ENCODE measurements around the gene CLMP.

The CLMP gene

GRCh38 chr11:123190518-123190917 is 4.5 kb downstream of the CLMP start (continued):
- TF ChIP-seq, protein P1, sequence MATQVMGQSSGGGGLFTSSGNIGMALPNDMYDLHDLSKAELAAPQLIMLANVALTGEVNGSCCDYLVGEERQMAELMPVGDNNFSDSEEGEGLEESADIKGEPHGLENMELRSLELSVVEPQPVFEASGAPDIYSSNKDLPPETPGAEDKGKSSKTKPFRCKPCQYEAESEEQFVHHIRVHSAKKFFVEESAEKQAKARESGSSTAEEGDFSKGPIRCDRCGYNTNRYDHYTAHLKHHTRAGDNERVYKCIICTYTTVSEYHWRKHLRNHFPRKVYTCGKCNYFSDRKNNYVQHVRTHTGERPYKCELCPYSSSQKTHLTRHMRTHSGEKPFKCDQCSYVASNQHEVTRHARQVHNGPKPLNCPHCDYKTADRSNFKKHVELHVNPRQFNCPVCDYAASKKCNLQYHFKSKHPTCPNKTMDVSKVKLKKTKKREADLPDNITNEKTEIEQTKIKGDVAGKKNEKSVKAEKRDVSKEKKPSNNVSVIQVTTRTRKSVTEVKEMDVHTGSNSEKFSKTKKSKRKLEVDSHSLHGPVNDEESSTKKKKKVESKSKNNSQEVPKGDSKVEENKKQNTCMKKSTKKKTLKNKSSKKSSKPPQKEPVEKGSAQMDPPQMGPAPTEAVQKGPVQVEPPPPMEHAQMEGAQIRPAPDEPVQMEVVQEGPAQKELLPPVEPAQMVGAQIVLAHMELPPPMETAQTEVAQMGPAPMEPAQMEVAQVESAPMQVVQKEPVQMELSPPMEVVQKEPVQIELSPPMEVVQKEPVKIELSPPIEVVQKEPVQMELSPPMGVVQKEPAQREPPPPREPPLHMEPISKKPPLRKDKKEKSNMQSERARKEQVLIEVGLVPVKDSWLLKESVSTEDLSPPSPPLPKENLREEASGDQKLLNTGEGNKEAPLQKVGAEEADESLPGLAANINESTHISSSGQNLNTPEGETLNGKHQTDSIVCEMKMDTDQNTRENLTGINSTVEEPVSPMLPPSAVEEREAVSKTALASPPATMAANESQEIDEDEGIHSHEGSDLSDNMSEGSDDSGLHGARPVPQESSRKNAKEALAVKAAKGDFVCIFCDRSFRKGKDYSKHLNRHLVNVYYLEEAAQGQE (tag by site-specific recombination; IDR thresholded peaks at IDR 0.05), result no peak
- no peak for TF ChIP-seq ZNF837 (tag by site-specific recombination; IDR thresholded peaks at IDR 0.05)
- no peak for TF ChIP-seq ZNF23 (tag by site-specific recombination; IDR thresholded peaks at IDR 0.05; ENCODE audit: borderline replicate concordance)
- TF ChIP-seq ZNF530 (tag by site-specific recombination; IDR thresholded peaks at IDR 0.05; ENCODE audit: low read depth), result no peak
- TF ChIP-seq ZBTB8A (tag by site-specific recombination; IDR thresholded peaks at IDR 0.05), result no peak
- no peak for TF ChIP-seq ZNF626 (tag by site-specific recombination; IDR thresholded peaks at IDR 0.05)
- TF ChIP-seq ZNF155 (tag by site-specific recombination; IDR thresholded peaks at IDR 0.05), result no peak
- TF ChIP-seq, protein P2, sequence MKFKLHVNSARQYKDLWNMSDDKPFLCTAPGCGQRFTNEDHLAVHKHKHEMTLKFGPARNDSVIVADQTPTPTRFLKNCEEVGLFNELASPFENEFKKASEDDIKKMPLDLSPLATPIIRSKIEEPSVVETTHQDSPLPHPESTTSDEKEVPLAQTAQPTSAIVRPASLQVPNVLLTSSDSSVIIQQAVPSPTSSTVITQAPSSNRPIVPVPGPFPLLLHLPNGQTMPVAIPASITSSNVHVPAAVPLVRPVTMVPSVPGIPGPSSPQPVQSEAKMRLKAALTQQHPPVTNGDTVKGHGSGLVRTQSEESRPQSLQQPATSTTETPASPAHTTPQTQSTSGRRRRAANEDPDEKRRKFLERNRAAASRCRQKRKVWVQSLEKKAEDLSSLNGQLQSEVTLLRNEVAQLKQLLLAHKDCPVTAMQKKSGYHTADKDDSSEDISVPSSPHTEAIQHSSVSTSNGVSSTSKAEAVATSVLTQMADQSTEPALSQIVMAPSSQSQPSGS (tag by site-specific recombination; IDR thresholded peaks at IDR 0.05; ENCODE audit: low read depth), result no peak
- no peak for TF ChIP-seq ZBTB10 (tag by site-specific recombination; IDR thresholded peaks at IDR 0.05)

- no peak overlapping the region for H3K27ac ChIP-seq (ENCODE audit: extremely low read depth, low read depth, low read length)
- H3K4me3 ChIP-seq (ENCODE audit: low read depth, low read length), result no peak overlapping the region
- ChIA-PET CTCF (interaction anchor here (0.6 to 0.8 kb wide), 3 partner anchors 11 to 373 kb away, joined by 3 to 6 read pairs (median 4); no protein-coding TSS in a partner anchor), POLR2A (no interaction called here)
- H3K4me1 ChIP-seq (ENCODE audit: control insufficient read depth, insufficient read depth, low read length), result no peaks in the 10 kb centered on the region; the same call in 1 of the 2 replicates
- no peaks in the 10 kb centered on the region for H3K36me3 ChIP-seq (ENCODE audit: control insufficient read depth in 2 of 2, insufficient read depth in 1 of 2, low read length in 2 of 2)
- no peaks in the 10 kb centered on the region for H3K9me3 ChIP-seq (ENCODE audit: control insufficient read depth, insufficient read depth, low read depth, low read length)
- TF ChIP-seq, protein P3, sequence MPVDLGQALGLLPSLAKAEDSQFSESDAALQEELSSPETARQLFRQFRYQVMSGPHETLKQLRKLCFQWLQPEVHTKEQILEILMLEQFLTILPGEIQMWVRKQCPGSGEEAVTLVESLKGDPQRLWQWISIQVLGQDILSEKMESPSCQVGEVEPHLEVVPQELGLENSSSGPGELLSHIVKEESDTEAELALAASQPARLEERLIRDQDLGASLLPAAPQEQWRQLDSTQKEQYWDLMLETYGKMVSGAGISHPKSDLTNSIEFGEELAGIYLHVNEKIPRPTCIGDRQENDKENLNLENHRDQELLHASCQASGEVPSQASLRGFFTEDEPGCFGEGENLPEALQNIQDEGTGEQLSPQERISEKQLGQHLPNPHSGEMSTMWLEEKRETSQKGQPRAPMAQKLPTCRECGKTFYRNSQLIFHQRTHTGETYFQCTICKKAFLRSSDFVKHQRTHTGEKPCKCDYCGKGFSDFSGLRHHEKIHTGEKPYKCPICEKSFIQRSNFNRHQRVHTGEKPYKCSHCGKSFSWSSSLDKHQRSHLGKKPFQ (tag by site-specific recombination; IDR thresholded peaks at IDR 0.05), result no peak
- TF ChIP-seq ZNF214 (tag by site-specific recombination; IDR thresholded peaks at IDR 0.05; ENCODE audit: borderline replicate concordance) (no peak), HOXC10 (CRISPR knock-in tag; IDR thresholded peaks at IDR 0.05) (no peak), PRDM6 (tag by site-specific recombination; IDR thresholded peaks at IDR 0.05) (0 out of 2 replicates have a peak, but pooled peaks have one; percentile 5), ZNF548 (tag by site-specific recombination; IDR thresholded peaks at IDR 0.05) (no peak), HOXD13 (CRISPR knock-in tag; IDR thresholded peaks at IDR 0.05; ENCODE audit: borderline replicate concordance) (no peak)
- TF ChIP-seq, protein P4, sequence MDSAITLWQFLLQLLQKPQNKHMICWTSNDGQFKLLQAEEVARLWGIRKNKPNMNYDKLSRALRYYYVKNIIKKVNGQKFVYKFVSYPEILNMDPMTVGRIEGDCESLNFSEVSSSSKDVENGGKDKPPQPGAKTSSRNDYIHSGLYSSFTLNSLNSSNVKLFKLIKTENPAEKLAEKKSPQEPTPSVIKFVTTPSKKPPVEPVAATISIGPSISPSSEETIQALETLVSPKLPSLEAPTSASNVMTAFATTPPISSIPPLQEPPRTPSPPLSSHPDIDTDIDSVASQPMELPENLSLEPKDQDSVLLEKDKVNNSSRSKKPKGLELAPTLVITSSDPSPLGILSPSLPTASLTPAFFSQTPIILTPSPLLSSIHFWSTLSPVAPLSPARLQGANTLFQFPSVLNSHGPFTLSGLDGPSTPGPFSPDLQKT (IDR thresholded peaks at IDR 0.05; ENCODE audit: borderline replicate concordance, low read depth, low read length), result no peak
- TF ChIP-seq, protein P5, sequence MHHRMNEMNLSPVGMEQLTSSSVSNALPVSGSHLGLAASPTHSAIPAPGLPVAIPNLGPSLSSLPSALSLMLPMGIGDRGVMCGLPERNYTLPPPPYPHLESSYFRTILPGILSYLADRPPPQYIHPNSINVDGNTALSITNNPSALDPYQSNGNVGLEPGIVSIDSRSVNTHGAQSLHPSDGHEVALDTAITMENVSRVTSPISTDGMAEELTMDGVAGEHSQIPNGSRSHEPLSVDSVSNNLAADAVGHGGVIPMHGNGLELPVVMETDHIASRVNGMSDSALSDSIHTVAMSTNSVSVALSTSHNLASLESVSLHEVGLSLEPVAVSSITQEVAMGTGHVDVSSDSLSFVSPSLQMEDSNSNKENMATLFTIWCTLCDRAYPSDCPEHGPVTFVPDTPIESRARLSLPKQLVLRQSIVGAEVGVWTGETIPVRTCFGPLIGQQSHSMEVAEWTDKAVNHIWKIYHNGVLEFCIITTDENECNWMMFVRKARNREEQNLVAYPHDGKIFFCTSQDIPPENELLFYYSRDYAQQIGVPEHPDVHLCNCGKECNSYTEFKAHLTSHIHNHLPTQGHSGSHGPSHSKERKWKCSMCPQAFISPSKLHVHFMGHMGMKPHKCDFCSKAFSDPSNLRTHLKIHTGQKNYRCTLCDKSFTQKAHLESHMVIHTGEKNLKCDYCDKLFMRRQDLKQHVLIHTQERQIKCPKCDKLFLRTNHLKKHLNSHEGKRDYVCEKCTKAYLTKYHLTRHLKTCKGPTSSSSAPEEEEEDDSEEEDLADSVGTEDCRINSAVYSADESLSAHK (tag by site-specific recombination; IDR thresholded peaks at IDR 0.05), result peak; percentile 96
Measured at GRCh38 chr11:123188508-123189165, 6.4 kb downstream of the CLMP start.
